H9 (cell line): ENCODE data around the gene BICDL1. TPM values are rescaled to one million over a fixed set of nuclear protein-coding genes. Genes with fewer than 3 reads are reported as not detected.

Experiments used
- DNase-seq: peaks from one replicate; pipeline ENCODE4 v3.0.0-alpha.2; 2017
- H2AFZ ChIP-seq: one replicate; pipeline ENCODE4 v1.6.1; 2013; ENCODE audit warnings: mild to moderate bottlenecking, low read length, control low read depth, moderate library complexity
- H2AK5ac ChIP-seq: 2 replicates; pipeline ENCODE4 v1.6.1; 2013; ENCODE audit warnings: low read length, control low read depth, mixed read lengths; ENCODE audit not compliant: insufficient read length
- H2BK120ac ChIP-seq: one replicate; pipeline ENCODE4 v1.6.1; 2013; ENCODE audit warnings: low read depth, mild to moderate bottlenecking, low read length, control low read depth, inconsistent platforms; ENCODE audit not compliant: poor library complexity, severe bottlenecking
- H2BK12ac ChIP-seq: 2 replicates; pipeline ENCODE4 v1.6.1; 2013; ENCODE audit warnings: low read length, control low read depth, mixed read lengths, low read depth; ENCODE audit not compliant: insufficient read length
- H2BK15ac ChIP-seq: 2 replicates; pipeline ENCODE4 v1.6.1; 2013; ENCODE audit warnings: low read depth, low read length, control low read depth
- H2BK20ac ChIP-seq: one replicate; pipeline ENCODE4 v1.6.1; 2013; ENCODE audit warnings: low read depth, mild to moderate bottlenecking, low read length, control low read depth, inconsistent platforms; ENCODE audit not compliant: poor library complexity, severe bottlenecking
- H2BK5ac ChIP-seq: 2 replicates; pipeline ENCODE4 v1.6.1; 2013; ENCODE audit warnings: low read length, control low read depth, mixed read lengths; ENCODE audit not compliant: insufficient read length
- H3K14ac ChIP-seq: 2 replicates; pipeline ENCODE4 v1.6.1; 2013; ENCODE audit warnings: low read length, control low read depth; ENCODE audit not compliant: insufficient read depth
- H3K18ac ChIP-seq: 2 replicates; pipeline ENCODE4 v1.6.1; 2013; ENCODE audit warnings: low read depth, mild to moderate bottlenecking, mixed read lengths, low read length, control low read depth; ENCODE audit not compliant: insufficient read length
- H3K23ac ChIP-seq: 2 replicates; pipeline ENCODE4 v1.6.1; 2013; ENCODE audit warnings: low read length, control low read depth, mixed read lengths, low read depth; ENCODE audit not compliant: insufficient read length
- H3K23me2 ChIP-seq: 2 replicates; pipeline ENCODE4 v1.6.1; 2013; ENCODE audit warnings: low read depth, mild to moderate bottlenecking, mixed read lengths, low read length, control low read depth; ENCODE audit not compliant: insufficient read length, poor library complexity, severe bottlenecking
- H3K27ac ChIP-seq: 2 replicates; pipeline ENCODE4 v1.5.1; 2013; ENCODE audit warnings: low read length, control low read depth, mixed read lengths, low read depth; ENCODE audit not compliant: insufficient read length
- H3K27me3 ChIP-seq: 2 replicates; pipeline ENCODE4 v1.6.1; 2013; ENCODE audit warnings: low read length, control low read depth, inconsistent platforms; ENCODE audit not compliant: insufficient read depth
- H3K4ac ChIP-seq: 2 replicates; pipeline ENCODE4 v1.6.1; 2013; ENCODE audit warnings: low read depth, mild to moderate bottlenecking, control low read depth, inconsistent platforms, low read length, moderate library complexity
- H3K4me1 ChIP-seq: 2 replicates; pipeline ENCODE4 v1.6.1; 2013; ENCODE audit warnings: low read length, control low read depth, inconsistent platforms; ENCODE audit not compliant: insufficient read depth
- H3K4me2 ChIP-seq: 2 replicates; pipeline ENCODE4 v1.6.1; 2013; ENCODE audit warnings: low read length, control low read depth, mixed read lengths; ENCODE audit not compliant: insufficient read length, insufficient read depth
- H3K56ac ChIP-seq: 2 replicates; pipeline ENCODE4 v1.6.1; 2013; ENCODE audit warnings: low read depth, mild to moderate bottlenecking, mixed read lengths, low read length, control low read depth; ENCODE audit not compliant: insufficient read length
- H3K79me1 ChIP-seq: 2 replicates; pipeline ENCODE4 v1.6.1; 2013; ENCODE audit warnings: low read depth, mild to moderate bottlenecking, moderate library complexity, low read length, control low read depth, inconsistent platforms; ENCODE audit not compliant: insufficient read depth, poor library complexity, severe bottlenecking
- H3K79me2 ChIP-seq: 2 replicates; pipeline ENCODE4 v1.6.1; 2013; ENCODE audit warnings: low read length, control low read depth, inconsistent platforms; ENCODE audit not compliant: insufficient read depth
- H3K9ac ChIP-seq: 2 replicates; pipeline ENCODE4 v1.6.1; 2013; ENCODE audit warnings: low read length, control low read depth, mixed read lengths; ENCODE audit not compliant: insufficient read length; ENCODE audit errors: extremely low read depth
- H3K9me3 ChIP-seq: one replicate; pipeline ENCODE4 v1.6.1; 2013; ENCODE audit warnings: low read depth, low read length, inconsistent platforms; ENCODE audit not compliant: control insufficient read depth
- H3T11ph ChIP-seq: one replicate; pipeline ENCODE4 v1.6.1; 2013; ENCODE audit warnings: mild to moderate bottlenecking, low read length, control low read depth, inconsistent platforms
- H4K20me1 ChIP-seq: one replicate; pipeline ENCODE4 v1.6.1; 2013; ENCODE audit not compliant: control insufficient read depth, insufficient read length, insufficient read depth
- H4K5ac ChIP-seq: 2 replicates; pipeline ENCODE4 v1.6.1; 2013; ENCODE audit warnings: low read depth, mild to moderate bottlenecking, mixed read lengths, low read length, control low read depth; ENCODE audit not compliant: insufficient read length
- H4K8ac ChIP-seq: replicated peaks from 2 replicates; pipeline ENCODE4 v1.6.1; 2013; ENCODE audit warnings: low read length, control low read depth, mixed read lengths, low read depth; ENCODE audit not compliant: insufficient read length
- H4K91ac ChIP-seq: 2 replicates; pipeline ENCODE4 v1.6.1; 2013; ENCODE audit warnings: low read depth, mild to moderate bottlenecking, moderate library complexity, mixed read lengths, low read length, control low read depth; ENCODE audit not compliant: insufficient read length
- H3K27ac Mint-ChIP-seq, 3 experiments: 2 replicates in 2 of 3; 3 replicates in 1 of 3; pipeline ENCODE4 v1.8.0; 2020 to 2021; ENCODE audit warnings: mixed read lengths in 3 of 3, mild to moderate bottlenecking in 1 of 3, moderate library complexity in 1 of 3
- H3K27me3 Mint-ChIP-seq: 2 replicates; pipeline ENCODE4 v1.8.0; 2021; ENCODE audit warnings: low read depth, mild to moderate bottlenecking, moderate library complexity, mixed read lengths
- H3K36me3 Mint-ChIP-seq, 3 experiments: 2 replicates in 2 of 3; 3 replicates in 1 of 3; pipeline ENCODE4 v1.8.0; 2020 to 2021; ENCODE audit warnings: low read depth in 3 of 3, mixed read lengths in 3 of 3; ENCODE audit not compliant: insufficient read depth in 1 of 3
- H3K4me1 Mint-ChIP-seq, 2 experiments: 2 replicates each; pipeline ENCODE4 v1.8.0; 2020; ENCODE audit warnings: mixed read lengths in 2 of 2
- H3K4me3 Mint-ChIP-seq, 2 experiments: 2 replicates in 1 of 2; 3 replicates in 1 of 2; pipeline ENCODE4 v1.8.0; 2020 to 2021; ENCODE audit warnings: mild to moderate bottlenecking in 2 of 2, mixed read lengths in 2 of 2, moderate library complexity in 1 of 2
- H3K9me3 Mint-ChIP-seq, 2 experiments: 2 replicates in 1 of 2; 3 replicates in 1 of 2; pipeline ENCODE4 v1.8.0; 2020; ENCODE audit warnings: mild to moderate bottlenecking in 2 of 2, mixed read lengths in 2 of 2, moderate library complexity in 1 of 2
- WGBS: extraction: QIAGEN DNeasy Blood & Tissue Kit; methylation state at CpG from one replicate; pipeline ENCODE4 v1.1.7; 2013; ENCODE audit warnings: missing lambda C conversion rate, low lambda C conversion rate, mixed read lengths; ENCODE audit not compliant: insufficient read length; ENCODE audit errors: extremely low coverage; 5-methylcytosine and 5-hydroxymethylcytosine counted together
- total RNA-seq: library from RNA; stranded (reverse); gene quantifications from 2 replicates; pipeline ENCODE4 v1.2.1, GENCODE V29; 2021
- TF ChIP-seq, protein P1 (sequence below): fragments of 200-600 bp; sonication (generic); conservative IDR thresholded peaks from 3 replicates; pipeline ENCODE4 v1.8.0; 2021; ENCODE audit warnings: antibody characterized with exemption, mild to moderate bottlenecking

BICDL1 gene
- total RNA-seq, 1 experiment from 2014 or later: 13.8 TPM

DNA sequence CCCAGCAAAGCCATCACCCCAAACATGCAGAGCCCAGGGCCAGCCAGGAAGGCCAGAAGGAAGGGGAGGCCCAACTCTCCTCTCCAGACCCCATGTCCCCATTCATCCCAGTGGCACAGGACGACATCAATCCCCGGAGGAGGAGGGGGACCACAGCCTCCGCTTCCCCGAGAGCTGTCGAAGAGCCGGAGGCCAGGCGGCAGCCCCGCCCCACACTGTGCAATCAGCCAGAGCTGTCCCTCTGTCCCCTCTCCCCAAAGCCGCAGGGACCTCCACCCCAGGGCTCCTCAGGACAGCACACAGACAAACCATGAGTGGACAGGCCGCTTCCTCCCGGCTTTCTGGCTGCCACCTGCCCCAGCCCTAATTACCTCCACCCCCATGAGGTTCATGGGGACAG, 110.7 kb downstream of the BICDL1 start:
- Histone ChIP-seq H3K4me2 (no peak overlapping the region), H2AFZ (no peak overlapping the region), H3K23ac (no peak overlapping the region), H2BK5ac (no peak overlapping the region), H3K27ac (no peak overlapping the region), H2BK15ac (no peak overlapping the region), H2BK20ac (no peak overlapping the region), H3K4me1 (peaks cover 2% of the 10 kb centered on the region; the same call in 1 of the 2 replicates), H2BK12ac (no peak overlapping the region), H3K9ac (no peak overlapping the region), H3K79me1 (no peaks in the 10 kb centered on the region), H2BK120ac (no peak overlapping the region), H3K18ac (no peak overlapping the region), H4K91ac (no peak overlapping the region), H3T11ph (no peak overlapping the region), H3K56ac (no peak overlapping the region), H2AK5ac (no peak overlapping the region), H3K27me3 (no peaks in the 10 kb centered on the region), H3K14ac (no peak overlapping the region), H3K23me2 (no peaks in the 10 kb centered on the region), H3K9me3 (no peaks in the 10 kb centered on the region), H4K8ac (no peak overlapping the region), H3K4ac (no peak overlapping the region), H4K5ac (no peak overlapping the region), H3K79me2 (no peaks in the 10 kb centered on the region; the same call in 1 of the 2 replicates), H4K20me1 (no peaks in the 10 kb centered on the region)
- Mint-ChIP-seq H3K27ac (peak overlapping the region in 2 of 3 experiments; percentile 10 to 79; a peak in 2 of 7 replicates), H3K9me3 (no peaks in the 10 kb centered on the region), H3K36me3 (peaks cover 11 to 48% (median 45%) of the 10 kb centered on the region in 3 experiments; a peak in 6 of 7 replicates), H3K27me3 (no peaks in the 10 kb centered on the region), H3K4me3 (no peak overlapping the region), H3K4me1 (peaks cover 8 to 21% of the 10 kb centered on the region in 2 experiments)
- DNase-seq: no peak
- TF ChIP-seq, protein P1, sequence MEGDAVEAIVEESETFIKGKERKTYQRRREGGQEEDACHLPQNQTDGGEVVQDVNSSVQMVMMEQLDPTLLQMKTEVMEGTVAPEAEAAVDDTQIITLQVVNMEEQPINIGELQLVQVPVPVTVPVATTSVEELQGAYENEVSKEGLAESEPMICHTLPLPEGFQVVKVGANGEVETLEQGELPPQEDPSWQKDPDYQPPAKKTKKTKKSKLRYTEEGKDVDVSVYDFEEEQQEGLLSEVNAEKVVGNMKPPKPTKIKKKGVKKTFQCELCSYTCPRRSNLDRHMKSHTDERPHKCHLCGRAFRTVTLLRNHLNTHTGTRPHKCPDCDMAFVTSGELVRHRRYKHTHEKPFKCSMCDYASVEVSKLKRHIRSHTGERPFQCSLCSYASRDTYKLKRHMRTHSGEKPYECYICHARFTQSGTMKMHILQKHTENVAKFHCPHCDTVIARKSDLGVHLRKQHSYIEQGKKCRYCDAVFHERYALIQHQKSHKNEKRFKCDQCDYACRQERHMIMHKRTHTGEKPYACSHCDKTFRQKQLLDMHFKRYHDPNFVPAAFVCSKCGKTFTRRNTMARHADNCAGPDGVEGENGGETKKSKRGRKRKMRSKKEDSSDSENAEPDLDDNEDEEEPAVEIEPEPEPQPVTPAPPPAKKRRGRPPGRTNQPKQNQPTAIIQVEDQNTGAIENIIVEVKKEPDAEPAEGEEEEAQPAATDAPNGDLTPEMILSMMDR: no peak
- WGBS: no CpG with 5 or more reads among the region's 11 CpGs
